Liver (tissue), 9 donors: ENCODE results near the gene ACSS2. TPM values are rescaled to one million over a fixed set of nuclear protein-coding genes. Genes with fewer than 3 reads are reported as not detected.
A peak's percentile ranks its signal among the peaks of the same experiment; 100 is the strongest.

ENCODE experiments used
- DNase-seq: peaks from one replicate; pipeline ENCODE4 v3.0.0-alpha.2; 2017; ENCODE audit warnings: low spot score
- H3K27ac ChIP-seq, 2 donors: one replicate each; pipeline ENCODE4 v1.7.0; 2013; ENCODE audit warnings: inconsistent platforms in 2 of 2, low read length in 2 of 2, control low read depth in 1 of 2, low read depth in 1 of 2, mild to moderate bottlenecking in 1 of 2
- H3K27me3 ChIP-seq, 4 donors: one replicate each; pipeline versions ENCODE4 v1.6.1 to v1.7.0; 2013; ENCODE audit warnings: low read length in 3 of 4, inconsistent platforms in 1 of 4, mild to moderate bottlenecking in 1 of 4, moderate library complexity in 1 of 4; ENCODE audit not compliant: control insufficient read depth in 4 of 4, insufficient read depth in 4 of 4
- H3K36me3 ChIP-seq, 4 donors: one replicate each; pipeline versions ENCODE4 v1.6.1 to v1.7.0; 2013; ENCODE audit warnings: low read length in 3 of 4, mild to moderate bottlenecking in 3 of 4, low read depth in 1 of 4, moderate library complexity in 1 of 4; ENCODE audit not compliant: control insufficient read depth in 4 of 4, insufficient read depth in 3 of 4
- H3K4me1 ChIP-seq, 4 donors: one replicate each; pipeline versions ENCODE4 v1.6.1 to v1.7.0; 2013; ENCODE audit warnings: low read length in 3 of 4, mild to moderate bottlenecking in 3 of 4, moderate library complexity in 1 of 4; ENCODE audit not compliant: control insufficient read depth in 4 of 4, insufficient read depth in 4 of 4
- H3K4me3 ChIP-seq, 3 donors: one replicate each; pipeline versions ENCODE4 v1.6.1 to v1.7.0; 2013; ENCODE audit warnings: low read length in 3 of 3, control low read depth in 1 of 3, low read depth in 1 of 3, mild to moderate bottlenecking in 1 of 3
- H3K9ac ChIP-seq, 2 donors: one replicate each; pipeline ENCODE4 v1.7.0; 2013; ENCODE audit warnings: low read length in 2 of 2, mild to moderate bottlenecking in 2 of 2, moderate library complexity in 2 of 2, control low read depth in 1 of 2, low read depth in 1 of 2
- H3K9me3 ChIP-seq, 4 donors: one replicate each; pipeline versions ENCODE4 v1.6.1 to v1.7.0; 2013; ENCODE audit warnings: low read length in 3 of 4; ENCODE audit not compliant: control insufficient read depth in 4 of 4
- ATF3 ChIP-seq: IDR thresholded peaks from 2 replicates; pipeline ENCODE4 v1.6.1; 2016; ENCODE audit warnings: antibody characterized with exemption
- CTCF ChIP-seq: fragments of 150-350 bp; IDR thresholded peaks from 2 replicates; pipeline ENCODE4 v1.5.1; 2017; ENCODE audit warnings: improper control_type of control experiment, low read depth, low read length; ENCODE audit not compliant: missing input control
- EGR1 ChIP-seq, 2 donors: IDR thresholded peaks; 2 replicates each; pipeline ENCODE4 v1.6.1; 2016 to 2018; ENCODE audit warnings: antibody characterized with exemption in 2 of 2, low read depth in 2 of 2
- FOXA1 ChIP-seq: IDR thresholded peaks from 2 replicates; pipeline ENCODE4 v1.6.1; 2016; ENCODE audit warnings: antibody characterized with exemption
- FOXA2 ChIP-seq: IDR thresholded peaks from 2 replicates; pipeline ENCODE4 v1.6.1; 2016; ENCODE audit warnings: antibody characterized with exemption
- GABPA ChIP-seq, 2 donors: IDR thresholded peaks in 1 of 2; conservative IDR thresholded peaks in 1 of 2; 2 replicates each; pipeline ENCODE4 v1.6.1; 2016; ENCODE audit warnings: antibody characterized with exemption in 2 of 2, mild to moderate bottlenecking in 1 of 2, moderate library complexity in 1 of 2
- HNF4G ChIP-seq: IDR thresholded peaks from 2 replicates; pipeline ENCODE4 v1.6.1; 2016; ENCODE audit warnings: antibody characterized with exemption
- MAX ChIP-seq: IDR thresholded peaks from 2 replicates; pipeline ENCODE4 v1.6.1; 2016; ENCODE audit warnings: antibody characterized with exemption
- NR2F2 ChIP-seq: IDR thresholded peaks from 2 replicates; pipeline ENCODE4 v1.6.1; 2016; ENCODE audit warnings: antibody characterized with exemption
- RAD21 ChIP-seq, 2 donors: IDR thresholded peaks; 2 replicates each; pipeline ENCODE4 v1.6.1; 2016; ENCODE audit warnings: antibody characterized with exemption in 2 of 2, mild to moderate bottlenecking in 2 of 2
- RXRA ChIP-seq, 2 donors: IDR thresholded peaks; 2 replicates each; pipeline ENCODE4 v1.6.1; 2017 to 2018; ENCODE audit warnings: antibody characterized with exemption in 2 of 2, mild to moderate bottlenecking in 1 of 2
- SP1 ChIP-seq: IDR thresholded peaks from 2 replicates; pipeline ENCODE4 v1.6.1; 2018; ENCODE audit warnings: antibody characterized with exemption, mild to moderate bottlenecking
- YY1 ChIP-seq: IDR thresholded peaks from 2 replicates; pipeline ENCODE4 v1.6.1; 2016; ENCODE audit warnings: antibody characterized with exemption, mild to moderate bottlenecking
- ZBTB33 ChIP-seq: IDR thresholded peaks from 2 replicates; pipeline ENCODE4 v1.6.1; 2016; ENCODE audit warnings: antibody characterized with exemption
- WGBS: extraction: QIAGEN DNeasy Blood & Tissue Kit; methylation state at CpG from one replicate; pipeline ENCODE4 v1.1.7; 2013; 5-methylcytosine and 5-hydroxymethylcytosine counted together
- polyA plus RNA-seq, 2 donors: library from polyadenylated mRNA; stranded (reverse) in 1 of 2; unstranded in 1 of 2; fragments of 200-250 nt in 1 of 2; fragments of >200 nt in 1 of 2; fragmentation: Nextera tagmentation in 1 of 2; extraction: Ambion mirVana in 1 of 2; gene quantifications; one replicate each; pipeline versions ENCODE4 v1.2.1 to v1.2.3, GENCODE V29; 2013 to 2015
- total RNA-seq, 2 donors: library from RNA; depleted of rRNA; stranded (reverse); fragments of >200 nt; gene quantifications; one replicate each; pipeline ENCODE4 v1.2.3, GENCODE V29; 2014
- donor health status: healthy.
- donor health status: healthy.
- donor health status: healthy.
- donor health status: healthy.
- donor health status: healthy.

ACSS2 gene
- total and polyA plus RNA-seq, 4 donors = 29.8 to 260 (median 80.0) TPM

GRCh38 chr20:34831936-34832335 lies 44.5 kb upstream of the ACSS2 start:
- WGBS = 71% methylated on average over 5 of the region's 5 CpGs
- H3K9ac ChIP-seq = no peak overlapping the region
- DNase-seq = no peak

GRCh38 chr20:34834459-34834893 lies 41.9 kb upstream of the ACSS2 start:
- WGBS = 36% methylated on average over 6 of the region's 6 CpGs
- DNase-seq = no peak

More at GRCh38 chr20:34831936-34832335, 44.5 kb upstream of the ACSS2 start:
- Histone ChIP-seq H3K4me1 (no peaks in the 10 kb centered on the region), H3K36me3 (no peaks in the 10 kb centered on the region), H3K9me3 (no peaks in the 10 kb centered on the region), H3K27ac (no peak overlapping the region), H3K4me3 (no peak overlapping the region), H3K27me3 (no peaks in the 10 kb centered on the region)
- TF ChIP-seq RXRA (IDR thresholded peaks at IDR 0.05) (no peak), ATF3 (no peak), ZBTB33 (no peak), CTCF (no peak), MAX (no peak), FOXA2 (no peak), SP1 (no peak), GABPA (IDR thresholded peaks at IDR 0.05 in 1 of 2, conservative IDR thresholded peaks at IDR 0.05 in 1 of 2) (no peak), YY1 (no peak), NR2F2 (no peak), HNF4G (no peak), FOXA1 (no peak), EGR1 (IDR thresholded peaks at IDR 0.05; ENCODE audit: low read depth in 2 of 2) (no peak)

More at GRCh38 chr20:34834459-34834893, 41.9 kb upstream of the ACSS2 start:
- Histone ChIP-seq H3K27me3 (no peaks in the 10 kb centered on the region), H3K36me3 (no peaks in the 10 kb centered on the region), H3K4me1 (no peaks in the 10 kb centered on the region), H3K9ac (no peak overlapping the region), H3K9me3 (no peaks in the 10 kb centered on the region), H3K4me3 (no peak overlapping the region), H3K27ac (no peak overlapping the region)
- TF ChIP-seq FOXA2 (no peak), RAD21 (IDR thresholded peaks at IDR 0.05) (peak; percentile 74 to 80), FOXA1 (no peak), CTCF (peak; percentile 32)
